H1 (cell line): ENCODE data around the gene ZBTB38. TPM values are rescaled to one million over a fixed set of nuclear protein-coding genes. Genes with fewer than 3 reads are reported as not detected.

Source experiments
- CTCF ChIA-PET: fragments of 300-600 bp; sonication (Branson Sonifier 250); formaldehyde crosslinking; loops from one replicate; lab custom pipeline; 2021; ENCODE audit not compliant: partially characterized antibody; lab: Charles Lee
- POLR2A ChIA-PET: fragments of 300-600 bp; sonication (Branson Sonifier 250); formaldehyde crosslinking; loops from one replicate; lab custom pipeline; 2021; ENCODE audit warnings: inconsistent platforms; ENCODE audit not compliant: partially characterized antibody; lab: Charles Lee
- DNase-seq, 2 experiments: peaks; one replicate each; pipeline versions ENCODE4 v3.0.0 to v3.0.0-alpha.2; 2010 to 2022; ENCODE audit warnings: low spot score in 2 of 2, low read depth in 1 of 2, mixed read lengths in 1 of 2
- FAIRE-seq: peaks from 2 replicates; lab custom pipeline; 2011; peaks lifted over from hg19 to GRCh38; lab: Jason Lieb, UNC
- H2AFZ ChIP-seq: 2 replicates; pipeline ENCODE4 v1.8.1; 2012; ENCODE audit warnings: low read length, inconsistent platforms
- H2AK5ac ChIP-seq: 2 replicates; pipeline ENCODE4 v1.6.1; 2013; ENCODE audit warnings: low read depth, low read length
- H2BK120ac ChIP-seq: replicated peaks from 2 replicates; pipeline ENCODE3; 2013; ENCODE audit warnings: low read depth, low read length, inconsistent platforms
- H2BK12ac ChIP-seq: 2 replicates; pipeline ENCODE4 v1.6.1; 2013; ENCODE audit warnings: low read depth, low read length
- H2BK15ac ChIP-seq: 2 replicates; pipeline ENCODE4 v1.6.1; 2013; ENCODE audit warnings: low read length
- H2BK20ac ChIP-seq: 2 replicates; pipeline ENCODE4 v1.6.1; 2013; ENCODE audit warnings: low read length
- H2BK5ac ChIP-seq: 2 replicates; pipeline ENCODE4 v1.6.1; 2013; ENCODE audit warnings: low read depth, low read length
- H3K14ac ChIP-seq: 2 replicates; pipeline ENCODE4 v1.6.1; 2013; ENCODE audit warnings: inconsistent platforms; ENCODE audit not compliant: insufficient read length
- H3K18ac ChIP-seq: 2 replicates; pipeline ENCODE4 v1.6.1; 2013; ENCODE audit warnings: low read length; ENCODE audit errors: extremely low read depth
- H3K23ac ChIP-seq: 2 replicates; pipeline ENCODE4 v1.6.1; 2013; ENCODE audit warnings: inconsistent platforms; ENCODE audit not compliant: insufficient read length
- H3K23me2 ChIP-seq: 2 replicates; pipeline ENCODE4 v1.6.1; 2013; ENCODE audit warnings: low read depth, low read length
- H3K27ac ChIP-seq: 2 replicates; pipeline ENCODE4 v1.6.1; 2011; ENCODE audit warnings: low read depth, low read length, inconsistent platforms
- H3K27me3 ChIP-seq, 4 experiments: replicated peaks in 1 of 4; 1 replicate in 1 of 4; 2 replicates in 3 of 4; pipeline versions ENCODE4 v1.6.1 to v1.8.1; 2011 to 2013; ENCODE audit warnings: low read length in 3 of 4, mild to moderate bottlenecking in 3 of 4, inconsistent platforms in 2 of 4, mixed read lengths in 2 of 4, moderate library complexity in 1 of 4; ENCODE audit not compliant: control insufficient read depth in 3 of 4, insufficient read depth in 3 of 4; ENCODE audit errors: extremely low read depth in 1 of 4
- H3K36me3 ChIP-seq, 4 experiments: 2 replicates each; pipeline versions ENCODE4 v1.6.1 to v1.8.1; 2011 to 2013; ENCODE audit warnings: mild to moderate bottlenecking in 4 of 4, low read length in 3 of 4, moderate library complexity in 2 of 4, control low read depth in 1 of 4, inconsistent platforms in 1 of 4; ENCODE audit not compliant: insufficient read depth in 4 of 4, control insufficient read depth in 2 of 4
- H3K4ac ChIP-seq: replicated peaks from 2 replicates; pipeline ENCODE3; 2013; ENCODE audit warnings: low read length, low read depth, mixed read lengths, inconsistent platforms; ENCODE audit not compliant: insufficient read length
- H3K4me1 ChIP-seq, 4 experiments: replicated peaks in 1 of 4; 1 replicate in 1 of 4; 2 replicates in 3 of 4; pipeline versions ENCODE4 v1.6.1 to v1.8.1; 2011 to 2013; ENCODE audit warnings: low read length in 3 of 4, inconsistent platforms in 2 of 4, mixed read lengths in 1 of 4; ENCODE audit not compliant: insufficient read depth in 4 of 4, control insufficient read depth in 3 of 4
- H3K4me2 ChIP-seq, 2 experiments: 2 replicates each; pipeline versions ENCODE4 v1.6.1 to v1.8.1; 2011 to 2013; ENCODE audit warnings: low read depth in 2 of 2, low read length in 2 of 2, control low read depth in 1 of 2, inconsistent platforms in 1 of 2, mild to moderate bottlenecking in 1 of 2; ENCODE audit not compliant: insufficient read depth in 1 of 2
- H3K4me3 ChIP-seq, 4 experiments: fragments of 200-600, 300-600 bp in 1 of 4; sonication (generic), shearing (Covaris generic), sonication (Bioruptor Twin) in 1 of 4; 2 replicates each; pipeline versions ENCODE4 v1.5.1 to v1.8.1; 2011 to 2016; ENCODE audit warnings: low read length in 4 of 4, low read depth in 3 of 4, control low read depth in 2 of 4, inconsistent platforms in 2 of 4, mild to moderate bottlenecking in 2 of 4, mixed read lengths in 1 of 4, moderate library complexity in 1 of 4; ENCODE audit not compliant: insufficient read depth in 2 of 4; ENCODE audit errors: extremely low read depth in 1 of 4
- H3K56ac ChIP-seq: replicated peaks from 2 replicates; pipeline ENCODE3; 2013; ENCODE audit warnings: low read depth, mild to moderate bottlenecking, mixed read lengths, low read length, inconsistent platforms; ENCODE audit not compliant: insufficient read length
- H3K79me1 ChIP-seq: 2 replicates; pipeline ENCODE4 v1.6.1; 2013; ENCODE audit warnings: low read depth, low read length, control low read depth
- H3K79me2 ChIP-seq, 2 experiments: 2 replicates each; pipeline versions ENCODE4 v1.6.1 to v1.8.1; 2012 to 2013; ENCODE audit warnings: low read length in 2 of 2, mild to moderate bottlenecking in 2 of 2, inconsistent platforms in 1 of 2; ENCODE audit not compliant: insufficient read depth in 2 of 2, control insufficient read depth in 1 of 2
- H3K9ac ChIP-seq, 4 experiments: replicated peaks in 1 of 4; 1 replicate in 1 of 4; 2 replicates in 3 of 4; pipeline versions ENCODE4 v1.6.1 to v1.8.1; 2011 to 2013; ENCODE audit warnings: low read depth in 3 of 4, low read length in 3 of 4, control low read depth in 2 of 4, mild to moderate bottlenecking in 2 of 4, moderate library complexity in 2 of 4, inconsistent platforms in 1 of 4; ENCODE audit errors: extremely low read depth in 1 of 4
- H3K9me3 ChIP-seq, 2 experiments: 2 replicates each; pipeline versions ENCODE4 v1.6.1 to v1.8.1; 2012 to 2013; ENCODE audit warnings: mild to moderate bottlenecking in 2 of 2, moderate library complexity in 2 of 2, control low read depth in 1 of 2, inconsistent platforms in 1 of 2, low read depth in 1 of 2, low read length in 1 of 2, mixed read lengths in 1 of 2; ENCODE audit not compliant: insufficient read depth in 2 of 2
- H4K20me1 ChIP-seq, 2 experiments: replicated peaks in 1 of 2; 2 replicates each; pipeline versions ENCODE3 to v1.8.1; 2011 to 2013; ENCODE audit warnings: inconsistent platforms in 2 of 2, low read length in 2 of 2, mild to moderate bottlenecking in 1 of 2; ENCODE audit not compliant: insufficient read depth in 2 of 2, control insufficient read depth in 1 of 2
- H4K5ac ChIP-seq: 2 replicates; pipeline ENCODE4 v1.6.1; 2013; ENCODE audit warnings: low read length, low read depth, mixed read lengths, inconsistent platforms; ENCODE audit not compliant: insufficient read length
- H4K8ac ChIP-seq: 2 replicates; pipeline ENCODE4 v1.8.0; 2013; ENCODE audit warnings: mild to moderate bottlenecking, moderate library complexity, low read length, inconsistent platforms; ENCODE audit not compliant: insufficient read depth; ENCODE audit errors: extremely low read depth
- H4K91ac ChIP-seq: replicated peaks from 2 replicates; pipeline ENCODE3; 2013; ENCODE audit warnings: low read length, mixed read lengths, inconsistent platforms; ENCODE audit not compliant: insufficient read length
- CBX5 ChIP-seq: fragments of 300-800, 300-1000 bp; sonication (generic); IDR thresholded peaks from 2 replicates; pipeline ENCODE4 v1.7.1; 2016; ENCODE audit warnings: antibody characterized with exemption, low read length, low read depth
- CEBPB ChIP-seq: IDR thresholded peaks from 2 replicates; pipeline ENCODE4 v1.6.1; 2012; ENCODE audit warnings: low read depth, low read length
- CHD2 ChIP-seq: IDR thresholded peaks from 2 replicates; pipeline ENCODE4 v1.6.1; 2012; ENCODE audit warnings: low read length, improper control_type of control experiment
- CTBP2 ChIP-seq: IDR thresholded peaks from 2 replicates; pipeline ENCODE4 v1.7.0; 2011; ENCODE audit warnings: borderline replicate concordance, mild to moderate bottlenecking, moderate library complexity, mixed read lengths, low read length; ENCODE audit not compliant: insufficient read depth, insufficient read length
- HDAC6 ChIP-seq: IDR thresholded peaks from one replicate; pipeline ENCODE4 v1.7.1; 2012; ENCODE audit warnings: low read depth, mild to moderate bottlenecking, inconsistent platforms, low read length, moderate library complexity
- JUN ChIP-seq: IDR thresholded peaks from 2 replicates; pipeline ENCODE4 v1.6.1; 2011; ENCODE audit warnings: low read depth, mild to moderate bottlenecking, improper control_type of control experiment, low read length
- KDM1A ChIP-seq: fragments of 200-600, 300-600 bp; sonication (generic); IDR thresholded peaks from 2 replicates; pipeline ENCODE4 v1.7.1; 2016; ENCODE audit warnings: mild to moderate bottlenecking, low read length, borderline replicate concordance
- KDM5A ChIP-seq: fragments of 200-600 bp; IDR thresholded peaks from 2 replicates; pipeline ENCODE4 v1.7.1; 2012; ENCODE audit warnings: mild to moderate bottlenecking, low read length, inconsistent platforms, mixed read lengths
- MAX ChIP-seq: IDR thresholded peaks from 2 replicates; pipeline ENCODE4 v1.6.1; 2012; ENCODE audit warnings: inconsistent platforms
- POU5F1 ChIP-seq: IDR thresholded peaks from 2 replicates; pipeline ENCODE4 v1.6.1; 2011; ENCODE audit warnings: low read depth, mild to moderate bottlenecking, low read length, moderate library complexity
- RNF2 ChIP-seq: fragments of 200-900, 300-1000 bp; sonication (generic); IDR thresholded peaks from 2 replicates; pipeline ENCODE4 v1.7.1; 2016; ENCODE audit warnings: borderline replicate concordance, low read depth, mild to moderate bottlenecking, antibody characterized with exemption, low read length; ENCODE audit not compliant: poor library complexity, severe bottlenecking; ENCODE audit errors: missing control alignments
- SP4 ChIP-seq: IDR thresholded peaks from 2 replicates; pipeline ENCODE4 v1.6.1; 2012; ENCODE audit warnings: low read length, inconsistent platforms
- whole genome bisulfite sequencing, 2 experiments: shearing (Covaris generic) in 1 of 2; methylation state at CpG; one replicate each; pipeline versions ENCODE4 v1.1.6 to v1.1.7; 2013 to 2015; ENCODE audit warnings: low lambda C conversion rate in 2 of 2, mixed read lengths in 2 of 2, inconsistent platforms in 1 of 2, low coverage in 1 of 2, missing lambda C conversion rate in 1 of 2; ENCODE audit not compliant: insufficient replicate concordance in 2 of 2, insufficient coverage in 1 of 2, insufficient read length in 1 of 2; ENCODE audit errors: extremely low coverage in 1 of 2, missing lambda C conversion rate in 1 of 2; 5-methylcytosine and 5-hydroxymethylcytosine counted together
- polyA plus RNA-seq, 7 experiments: library from polyadenylated mRNA; depleted of rRNA in 3 of 7; stranded (reverse) in 5 of 7; unstranded in 2 of 7; fragments of >200 nt in 5 of 7; fragments of 200-250 nt in 2 of 7; gene quantifications; 1 replicate in 5 of 7; 2 replicates in 1 of 7; 4 replicates in 1 of 7; pipeline versions ENCODE4 v1.2.1 to v1.2.3, GENCODE V29; 2011 to 2013; ENCODE audit warnings: missing spikeins in 2 of 7, mixed read lengths in 2 of 7
- total RNA-seq: library from RNA; stranded (reverse); fragmentation: NEBNext Ultra II Directional; extraction: Animal tissue kit (Norgen Biotek cat#: 25700); gene quantifications from 2 replicates; pipeline ENCODE4 v1.2.1, GENCODE V29; 2021

Gene ZBTB38
- total and polyA plus RNA-seq, 2 of the 8 experiments (the other 6 are each of a cell fraction or from before 2014, with no cell fraction given): 4.4 to 10.5 TPM

GRCh38 chr3:141331377-141332318 lies 36.7 kb upstream of the ZBTB38 start:
- no peak overlapping the region for H3K56ac ChIP-seq
- no peak overlapping the region for H3K9ac ChIP-seq
- no peak overlapping the region for H3K4me2 ChIP-seq
- no peak overlapping the region for H2AFZ ChIP-seq
- H3K27me3 ChIP-seq: no peaks in the 10 kb centered on the region
- peaks cover 0 to 6% (median 3%) of the 10 kb centered on the region in 4 experiments; a peak in 3 of 7 replicates for H3K4me1 ChIP-seq
- H4K5ac ChIP-seq: no peak overlapping the region
- H3K23me2 ChIP-seq: no peaks in the 10 kb centered on the region
- H3K18ac ChIP-seq: no peak overlapping the region
- no peak overlapping the region for H3K4ac ChIP-seq
- no peak overlapping the region for H3K14ac ChIP-seq
- DNase-seq (no peak), FAIRE-seq (no peak)
- 85% methylated on average over 9 of the region's 9 CpGs; no CpG with 5 or more reads in 1 of the 2 experiments for WGBS, 2 experiments
- no peak overlapping the region for H3K4me3 ChIP-seq
- no peak overlapping the region for H4K91ac ChIP-seq
- no peak overlapping the region for H2BK20ac ChIP-seq
- no peak overlapping the region for H2BK12ac ChIP-seq
- H3K23ac ChIP-seq: no peak overlapping the region
- H3K36me3 ChIP-seq: no peaks in the 10 kb centered on the region
- POLR2A ChIA-PET: no interaction called here
- no peaks in the 10 kb centered on the region for H3K79me1 ChIP-seq
- no peak overlapping the region for H4K8ac ChIP-seq
- no peak overlapping the region for H2BK5ac ChIP-seq
- H4K20me1 ChIP-seq: no peaks in the 10 kb centered on the region
- H2BK120ac ChIP-seq: no peak overlapping the region
- H3K79me2 ChIP-seq: no peaks in the 10 kb centered on the region
- no peak overlapping the region for H2BK15ac ChIP-seq
- no peak overlapping the region for H2AK5ac ChIP-seq
- H3K9me3 ChIP-seq: no peaks in the 10 kb centered on the region
- H3K27ac ChIP-seq: no peak overlapping the region
- CTCF ChIA-PET: interaction anchor here (0.5 to 2.2 kb wide), 7 partner anchors 28 to 441 kb away, joined by 3 to 10 read pairs (median 3); no protein-coding TSS in a partner anchor
- TF ChIP-seq KDM1A (no peak), CHD2 (no peak), CBX5 (no peak), HDAC6 (no peak), MAX (no peak), POU5F1 (no peak), JUN (no peak), RNF2 (no peak), SP4 (no peak), CTBP2 (no peak), KDM5A (no peak), CEBPB (no peak)
